Ovary (tissue), 9 donors: Measurements from ENCODE around the gene ADGRB2. TPM values are rescaled to one million over a fixed set of nuclear protein-coding genes. Genes with fewer than 3 reads are reported as not detected.

Experiments
- DNase-seq, 5 donors: peaks; one replicate each; pipeline ENCODE4 v3.0.0-alpha.2; 2019 to 2020
- H3K27ac ChIP-seq, 2 donors: fragments of 200-600 bp; one replicate each; pipeline versions ENCODE4 v1.5.1 to v1.8.0; 2019 to 2022
- H3K27me3 ChIP-seq: fragments of 200-600 bp; one replicate; pipeline ENCODE4 v1.8.0; 2022
- H3K36me3 ChIP-seq: fragments of 200-600 bp; sonication (generic); one replicate; pipeline ENCODE4 v1.5.1; 2019
- H3K4me1 ChIP-seq: one replicate; pipeline ENCODE4 v1.8.1; 2013; ENCODE audit warnings: mild to moderate bottlenecking, moderate library complexity; ENCODE audit not compliant: insufficient read depth
- H3K4me3 ChIP-seq: fragments of 200-600 bp; sonication (generic); one replicate; pipeline ENCODE4 v1.5.1; 2017
- H3K9me3 ChIP-seq, 2 donors: fragments of 200-600 bp in 1 of 2; sonication (generic) in 1 of 2; one replicate each; pipeline versions ENCODE4 v1.5.1 to v1.8.1; 2013 to 2019; ENCODE audit warnings: mild to moderate bottlenecking in 1 of 2, moderate library complexity in 1 of 2
- CTCF ChIP-seq, 3 donors: fragments of 450-650 bp in 2 of 3; fragments of 200-600 bp in 1 of 3; IDR thresholded peaks; one replicate each; pipeline versions ENCODE4 v1.5.1 to v1.8.0; 2016 to 2022; ENCODE audit warnings: antibody characterized with exemption in 3 of 3, mild to moderate bottlenecking in 1 of 3
- EP300 ChIP-seq: sonication (generic); formaldehyde crosslinking; IDR thresholded peaks from one replicate; pipeline ENCODE4 v1.6.1; 2017; ENCODE audit warnings: antibody characterized with exemption
- POLR2A ChIP-seq: fragments of 450-650 bp; IDR thresholded peaks from one replicate; pipeline ENCODE4 v1.6.1; 2017; ENCODE audit warnings: antibody characterized with exemption, mild to moderate bottlenecking, moderate library complexity
- WGBS, 3 donors: extraction: QIAGEN DNeasy Blood & Tissue Kit in 1 of 3; methylation state at CpG; one replicate each; pipeline versions ENCODE4 v1.1.5 to v1.1.7; 2013 to 2017; 5-methylcytosine and 5-hydroxymethylcytosine counted together
- intact Hi-C, 4 donors: fragments of 100-400 bp; cut with DNase I; formaldehyde crosslinking; loops; one replicate each; pipeline versions ENCODE4 v1.11.0 to v1.15.1; 2022 to 2023
- polyA plus RNA-seq, 2 donors: library from polyadenylated mRNA; stranded (reverse); fragments of 200-250 nt in 1 of 2; fragments of 350-450 nt in 1 of 2; fragmentation: Illumina TruSeq in 1 of 2; extraction: RNeasy Lipid Tissue Mini Kit (QIAGEN cat#74804) in 1 of 2; gene quantifications; one replicate each; pipeline ENCODE4 v1.2.3, GENCODE V29; 2013 to 2014
- total RNA-seq, 7 donors: library from RNA; depleted of rRNA in 2 of 7; stranded (reverse); fragments of >200 nt in 2 of 7; fragmentation: NEBNext Ultra II Directional in 3 of 7; extraction: Animal tissue kit (Norgen Biotek cat#: 25700) in 3 of 7; gene quantifications; one replicate each; pipeline versions ENCODE4 v1.1.0 to v1.2.4, GENCODE V29; 2016 to 2023
- donor health status: DM: no; HTN: no; CAD: no; lungs with moderate emphysema.
- donor health status: DM: no; HTN: no; CAD: no.
- donor health status: Bipolar disorder and iron deficiency.
- donor health status: DM: yes; HTN: yes; CAD: no.
- donor health status: DM: no; HTN: no; CAD: no.
- donor health status: DM: yes; HTN: yes; CAD: no.

Gene ADGRB2
- total and polyA plus RNA-seq, 9 donors, result 0.30 to 7.2 (median 1.6) TPM

GRCh38 chr1:31788138-31788824, 24.1 kb upstream of the ADGRB2 start:
- Histone ChIP-seq H3K27ac (peak overlapping the region; percentile 11 to 70), H3K9me3 (no peaks in the 10 kb centered on the region), H3K4me3 (peak overlapping the region; percentile 43), H3K4me1 (no peaks in the 10 kb centered on the region), H3K36me3 (no peaks in the 10 kb centered on the region), H3K27me3 (no peaks in the 10 kb centered on the region)
- TF ChIP-seq POLR2A (peak; percentile 65), EP300 (no peak)
- DNase-seq, result peak; percentile 93 to 98 (median 96)
- WGBS, 3 donors, result 1% methylated on average over 29 to 39 of the region's 39 CpGs
- intact Hi-C loops, result loop anchor here (2.0 to 5.0 kb wide), 3 partner anchors 119 to 226 kb away; no protein-coding TSS in a partner anchor

- TF ChIP-seq CTCF (IDR thresholded peaks at IDR 0.05) (no peak), EP300 (no peak), POLR2A (no peak)
- Histone ChIP-seq H3K27ac (no peak overlapping the region), H3K9me3 (no peaks in the 10 kb centered on the region), H3K36me3 (no peaks in the 10 kb centered on the region), H3K4me3 (no peak overlapping the region), H3K4me1 (no peaks in the 10 kb centered on the region), H3K27me3 (no peaks in the 10 kb centered on the region)
- 29 to 50% (median 35%) methylated on average over 1 of the region's 1 CpG for WGBS, 3 donors
- intact Hi-C loops, result loop anchor here (2.0 to 5.0 kb wide), 3 partner anchors 119 to 225 kb away; no protein-coding TSS in a partner anchor
- no peak for DNase-seq
Measured at GRCh38 chr1:31787786-31788137, 23.6 kb upstream of the ADGRB2 start.

GRCh38 chr1:31787261-31787660, 23.1 kb upstream of the ADGRB2 start:
- DNase-seq, result peak in 2 of 5 donors; percentile 22
- H3K27ac ChIP-seq, result no peak overlapping the region
- WGBS, 3 donors, result 79 to 86% (median 81%) methylated on average over 3 of the region's 3 CpGs
- no peaks in the 10 kb centered on the region for H3K9me3 ChIP-seq
- no peak for TF ChIP-seq CTCF (IDR thresholded peaks at IDR 0.05)
- TF ChIP-seq EP300, result no peak
- TF ChIP-seq POLR2A, result no peak
- no peaks in the 10 kb centered on the region for H3K27me3 ChIP-seq
- intact Hi-C loops, result loop anchor here in 3 of 4 donors (5.0 kb wide), 2 partner anchors 125 to 225 kb away; no protein-coding TSS in a partner anchor
- H3K4me3 ChIP-seq, result no peak overlapping the region
- H3K36me3 ChIP-seq, result no peaks in the 10 kb centered on the region
- H3K4me1 ChIP-seq, result no peaks in the 10 kb centered on the region

- no peak overlapping the region for H3K27ac ChIP-seq
- H3K36me3 ChIP-seq, result no peaks in the 10 kb centered on the region
- TF ChIP-seq CTCF (IDR thresholded peaks at IDR 0.05) (no peak), EP300 (no peak), POLR2A (no peak)
- H3K9me3 ChIP-seq, result no peaks in the 10 kb centered on the region
- H3K27me3 ChIP-seq, result no peaks in the 10 kb centered on the region
- H3K4me1 ChIP-seq, result no peaks in the 10 kb centered on the region
- intact Hi-C loops, result loop anchor here in 3 of 4 donors (5.0 kb wide), 2 partner anchors 124 to 224 kb away; no protein-coding TSS in a partner anchor
- no peak overlapping the region for H3K4me3 ChIP-seq
- whole genome bisulfite sequencing, 3 donors, result 86 to 91% (median 87%) methylated on average over 16 of the region's 16 CpGs
- DNase-seq, result peak in 2 of 5 donors; percentile 43 to 44
Measured at GRCh38 chr1:31786366-31787060, 22.4 kb upstream of the ADGRB2 start.

- intact Hi-C loops, result loop anchor here in 3 of 4 donors (5.0 kb wide), 2 partner anchors 124 to 224 kb away; no protein-coding TSS in a partner anchor
- Histone ChIP-seq H3K27ac (no peak overlapping the region), H3K27me3 (no peaks in the 10 kb centered on the region), H3K36me3 (no peaks in the 10 kb centered on the region), H3K4me3 (no peak overlapping the region), H3K9me3 (no peaks in the 10 kb centered on the region), H3K4me1 (no peaks in the 10 kb centered on the region)
- TF ChIP-seq EP300 (no peak), CTCF (IDR thresholded peaks at IDR 0.05) (no peak), POLR2A (no peak)
- 77 to 80% (median 80%) methylated on average over 3 of the region's 3 CpGs for WGBS, 3 donors
- DNase-seq, result peak in 1 of 5 donors; percentile 15
Measured at GRCh38 chr1:31785947-31786290, 21.8 kb upstream of the ADGRB2 start.
